Trophoblast cell (in vitro differentiated cells and primary cell): ENCODE measurements around the gene SRCIN1.
A peak's percentile ranks its signal among the peaks of the same experiment; 100 is the strongest.

ENCODE experiments used
- DNase-seq, 2 donors: peaks; one replicate each; pipeline ENCODE4 v3.0.0-alpha.2; 2016
- H2AFZ ChIP-seq: 2 replicates; pipeline ENCODE4 v1.6.1; 2013; ENCODE audit warnings: low read length, moderate library complexity, mild to moderate bottlenecking; ENCODE audit not compliant: insufficient read depth, poor library complexity
- H2AK5ac ChIP-seq: 2 replicates; pipeline ENCODE4 v1.6.1; 2013; ENCODE audit warnings: mild to moderate bottlenecking, low read length
- H2BK120ac ChIP-seq: 2 replicates; pipeline ENCODE4 v1.6.1; 2013; ENCODE audit warnings: low read length, mild to moderate bottlenecking, moderate library complexity; ENCODE audit not compliant: insufficient read depth, poor library complexity
- H2BK12ac ChIP-seq: 2 replicates; pipeline ENCODE4 v1.6.1; 2013; ENCODE audit warnings: mild to moderate bottlenecking, low read length, moderate library complexity
- H2BK5ac ChIP-seq: 2 replicates; pipeline ENCODE4 v1.6.1; 2013; ENCODE audit warnings: low read length, low read depth, moderate library complexity, mild to moderate bottlenecking; ENCODE audit not compliant: poor library complexity
- H3K14ac ChIP-seq: 2 replicates; pipeline ENCODE4 v1.6.1; 2013; ENCODE audit warnings: mild to moderate bottlenecking, low read length
- H3K18ac ChIP-seq: 2 replicates; pipeline ENCODE4 v1.6.1; 2013; ENCODE audit warnings: mild to moderate bottlenecking, low read length
- H3K23ac ChIP-seq: 2 replicates; pipeline ENCODE4 v1.6.1; 2013; ENCODE audit warnings: low read length
- H3K27ac ChIP-seq: 2 replicates; pipeline ENCODE4 v1.5.1; 2013; ENCODE audit warnings: low read depth, mild to moderate bottlenecking, inconsistent platforms, low read length, moderate library complexity
- H3K27me3 ChIP-seq: 2 replicates; pipeline ENCODE4 v1.6.1; 2013; ENCODE audit warnings: inconsistent platforms, mild to moderate bottlenecking, low read length, moderate library complexity; ENCODE audit not compliant: insufficient read depth
- H3K36me3 ChIP-seq, 2 experiments: 1 replicate in 1 of 2; 2 replicates in 1 of 2; pipeline ENCODE4 v1.6.1; 2013; ENCODE audit warnings: low read length in 2 of 2, mild to moderate bottlenecking in 2 of 2, moderate library complexity in 1 of 2; ENCODE audit not compliant: insufficient read depth in 2 of 2, control insufficient read depth in 1 of 2
- H3K4ac ChIP-seq: 2 replicates; pipeline ENCODE4 v1.6.1; 2013; ENCODE audit warnings: low read depth, mild to moderate bottlenecking, low read length, moderate library complexity
- H3K4me1 ChIP-seq, 2 experiments: 1 replicate in 1 of 2; 2 replicates in 1 of 2; pipeline ENCODE4 v1.6.1; 2013; ENCODE audit warnings: low read length in 2 of 2, mild to moderate bottlenecking in 2 of 2, moderate library complexity in 1 of 2; ENCODE audit not compliant: insufficient read depth in 2 of 2, control insufficient read depth in 1 of 2
- H3K4me2 ChIP-seq: 2 replicates; pipeline ENCODE4 v1.6.1; 2013; ENCODE audit warnings: inconsistent platforms, mild to moderate bottlenecking, low read length, moderate library complexity
- H3K4me3 ChIP-seq: 2 replicates; pipeline ENCODE4 v1.5.1; 2013; ENCODE audit warnings: mild to moderate bottlenecking, low read depth, low read length, inconsistent platforms
- H3K79me1 ChIP-seq: one replicate; pipeline ENCODE4 v1.6.1; 2013; ENCODE audit warnings: low read length
- H3K79me2 ChIP-seq: 2 replicates; pipeline ENCODE4 v1.6.1; 2013; ENCODE audit warnings: low read length, mild to moderate bottlenecking; ENCODE audit not compliant: control insufficient read depth, insufficient read depth, poor library complexity
- H3K9ac ChIP-seq: 2 replicates; pipeline ENCODE4 v1.6.1; 2013; ENCODE audit warnings: mild to moderate bottlenecking, low read length
- H3K9me3 ChIP-seq: 2 replicates; pipeline ENCODE4 v1.6.1; 2013; ENCODE audit warnings: low read depth, mild to moderate bottlenecking, control low read depth, inconsistent platforms, low read length; ENCODE audit not compliant: insufficient read depth
- H4K12ac ChIP-seq: 2 replicates; pipeline ENCODE4 v1.6.1; 2013; ENCODE audit warnings: low read depth, mild to moderate bottlenecking, low read length, moderate library complexity
- H4K8ac ChIP-seq: 2 replicates; pipeline ENCODE4 v1.6.1; 2013; ENCODE audit warnings: low read depth, mild to moderate bottlenecking, low read length, moderate library complexity
- H4K91ac ChIP-seq: one replicate; pipeline ENCODE4 v1.6.1; 2013; ENCODE audit warnings: low read depth, mild to moderate bottlenecking, low read length, moderate library complexity
- whole genome bisulfite sequencing: extraction: QIAGEN DNeasy Blood & Tissue Kit; methylation state at CpG from one replicate; pipeline ENCODE4 v1.1.7; 2013; ENCODE audit warnings: missing lambda C conversion rate; ENCODE audit not compliant: insufficient read length, insufficient coverage; ENCODE audit errors: extremely low coverage; 5-methylcytosine and 5-hydroxymethylcytosine counted together

The SRCIN1 gene

GRCh38 chr17:38611070-38611786 is 5.5 kb upstream of the SRCIN1 start:
- Histone ChIP-seq H3K27me3 (no peaks in the 10 kb centered on the region), H3K23ac (no peak overlapping the region), H2BK12ac (no peak overlapping the region), H3K4me1 (peaks cover 7 to 9% of the 10 kb centered on the region in 2 experiments), H3K18ac (no peak overlapping the region), H3K79me2 (no peaks in the 10 kb centered on the region), H4K12ac (no peak overlapping the region), H2AK5ac (no peak overlapping the region), H4K91ac (no peak overlapping the region), H3K27ac (no peak overlapping the region), H3K4ac (no peak overlapping the region), H3K14ac (no peak overlapping the region), H3K79me1 (no peaks in the 10 kb centered on the region), H2BK5ac (no peak overlapping the region), H4K8ac (no peak overlapping the region), H3K36me3 (no peaks in the 10 kb centered on the region), H3K9ac (no peak overlapping the region), H2AFZ (no peak overlapping the region), H3K4me3 (no peak overlapping the region), H3K4me2 (no peak overlapping the region), H2BK120ac (no peak overlapping the region), H3K9me3 (peaks cover 6% of the 10 kb centered on the region)
- no CpG with 5 or more reads among the region's 11 CpGs for WGBS
- DNase-seq = no peak

GRCh38 chr17:38609280-38610031 is 3.7 kb upstream of the SRCIN1 start:
- H2BK120ac ChIP-seq = no peak overlapping the region
- no CpG with 5 or more reads among the region's 9 CpGs for WGBS
- peaks cover 9% of the 10 kb centered on the region for H3K27me3 ChIP-seq

GRCh38 chr17:38608648-38609047 is 2.9 kb upstream of the SRCIN1 start:
- H3K23ac ChIP-seq = no peak overlapping the region
- H4K91ac ChIP-seq = no peak overlapping the region
- no peak overlapping the region for H4K12ac ChIP-seq
- no peak overlapping the region for H3K27ac ChIP-seq
- H3K4me3 ChIP-seq = no peak overlapping the region
- no peaks in the 10 kb centered on the region for H3K79me1 ChIP-seq
- H3K14ac ChIP-seq = no peak overlapping the region
- no peak overlapping the region for H4K8ac ChIP-seq
- no peak overlapping the region for H2BK5ac ChIP-seq
- H3K27me3 ChIP-seq = peaks cover 17% of the 10 kb centered on the region
- H2AK5ac ChIP-seq = no peak overlapping the region
- no peak overlapping the region for H3K4ac ChIP-seq
- no peak overlapping the region for H2BK120ac ChIP-seq
- no peak overlapping the region for H3K4me2 ChIP-seq
- H2AFZ ChIP-seq = no peak overlapping the region
- H3K79me2 ChIP-seq = no peaks in the 10 kb centered on the region
- H3K9ac ChIP-seq = no peak overlapping the region
- peaks cover 10% of the 10 kb centered on the region for H3K9me3 ChIP-seq
- H3K36me3 ChIP-seq = no peaks in the 10 kb centered on the region
- peaks cover 7 to 11% of the 10 kb centered on the region in 2 experiments for H3K4me1 ChIP-seq
- H2BK12ac ChIP-seq = no peak overlapping the region
- WGBS = no CpG with 5 or more reads among the region's 4 CpGs
- H3K18ac ChIP-seq = no peak overlapping the region
- DNase-seq = no peak

More at GRCh38 chr17:38609280-38610031, 3.7 kb upstream of the SRCIN1 start:
- H2BK5ac ChIP-seq = no peak overlapping the region
- no peak overlapping the region for H2AK5ac ChIP-seq
- peaks cover 7 to 11% of the 10 kb centered on the region in 2 experiments for H3K4me1 ChIP-seq
- no peak overlapping the region for H3K4me3 ChIP-seq
- H2BK12ac ChIP-seq = no peak overlapping the region
- H2AFZ ChIP-seq = no peak overlapping the region
- no peak overlapping the region for H3K9ac ChIP-seq
- no peak overlapping the region for H3K14ac ChIP-seq
- no peak overlapping the region for H4K8ac ChIP-seq
- no peak overlapping the region for H3K4me2 ChIP-seq
- no peaks in the 10 kb centered on the region for H3K36me3 ChIP-seq
- no peak overlapping the region for H4K12ac ChIP-seq
- no peak overlapping the region for H3K4ac ChIP-seq
- no peaks in the 10 kb centered on the region for H3K79me2 ChIP-seq
- H3K79me1 ChIP-seq = no peaks in the 10 kb centered on the region
- no peak overlapping the region for H3K27ac ChIP-seq
- no peak for DNase-seq
- H3K18ac ChIP-seq = no peak overlapping the region
- H3K9me3 ChIP-seq = peaks cover 10% of the 10 kb centered on the region
- no peak overlapping the region for H4K91ac ChIP-seq
- no peak overlapping the region for H3K23ac ChIP-seq

GRCh38 chr17:38606646-38607611 is 1.2 kb upstream of the SRCIN1 start:
- Histone ChIP-seq H3K9me3 (peaks cover 8% of the 10 kb centered on the region), H4K91ac (no peak overlapping the region), H3K14ac (no peak overlapping the region), H3K23ac (no peak overlapping the region), H4K8ac (peak overlapping the region; percentile 49), H2AFZ (peak overlapping the region; percentile 23), H4K12ac (no peak overlapping the region), H3K27me3 (peaks cover 17% of the 10 kb centered on the region), H2BK120ac (no peak overlapping the region), H3K79me1 (no peaks in the 10 kb centered on the region), H3K4me3 (peak overlapping the region; percentile 45), H3K79me2 (no peaks in the 10 kb centered on the region), H3K4me1 (peaks cover 11 to 18% of the 10 kb centered on the region in 2 experiments), H3K9ac (no peak overlapping the region), H2BK12ac (no peak overlapping the region), H3K4ac (no peak overlapping the region), H3K27ac (no peak overlapping the region), H3K4me2 (peak overlapping the region; percentile 83), H3K18ac (no peak overlapping the region), H2AK5ac (no peak overlapping the region), H2BK5ac (no peak overlapping the region), H3K36me3 (no peaks in the 10 kb centered on the region)
- no CpG with 5 or more reads among the region's 30 CpGs for WGBS
- no peak for DNase-seq
